ENCODE measurements around the gene RAB40B. TPM values are rescaled to one million over a fixed set of nuclear protein-coding genes. Genes with fewer than 3 reads are reported as not detected.

RAB40B gene
- total and polyA plus RNA-seq, 2 of the 13 experiments (the other 11 are each of a cell fraction or from before 2014, with no cell fraction given) = 6.2 to 6.5 TPM

GRCh38 chr17:82648165-82648668 is 50.3 kb downstream of the RAB40B start, which contains the start of gene WDR45B (continued):
- TF ChIP-seq ATF4 (CRISPR knock-in tag; IDR thresholded peaks at IDR 0.05) (0 out of 4 replicates have a peak, but pooled peaks of 1 of the 2 experiments have one; percentile 53), GPN1 (CRISPR knock-in tag; IDR thresholded peaks at IDR 0.05; ENCODE audit: borderline replicate concordance) (no peak), TFAP4 (IDR thresholded peaks at IDR 0.05; ENCODE audit: borderline replicate concordance, low read depth) (peak; percentile 56; the same call in 1 of the 2 replicates), PLSCR1 (CRISPR knock-in tag; IDR thresholded peaks at IDR 0.05; ENCODE audit: borderline replicate concordance) (0 out of 2 replicates have a peak, but pooled peaks have one; percentile 23), ZBTB33 (CRISPR knock-in tag; IDR thresholded peaks at IDR 0.05) (peak; percentile 51; the same call in 1 of the 2 replicates), ZNF577 (CRISPR knock-in tag; IDR thresholded peaks at IDR 0.05; ENCODE audit: borderline replicate concordance, low read depth) (no peak), GRHL1 (CRISPR knock-in tag; conservative IDR thresholded peaks at IDR 0.05) (no peak), MYC (CRISPR knock-in tag; IDR thresholded peaks at IDR 0.05; ENCODE audit: borderline replicate concordance) (peak; percentile 87; the same call in 1 of the 2 replicates), ZNF136 (CRISPR knock-in tag; IDR thresholded peaks at IDR 0.05; ENCODE audit: low read depth) (no peak), MLX (CRISPR knock-in tag; IDR thresholded peaks at IDR 0.05) (peak; percentile 48; the same call in 1 of the 2 replicates), SNAPC4 (CRISPR knock-in tag; IDR thresholded peaks at IDR 0.05) (no peak), ZFP37 (CRISPR knock-in tag; IDR thresholded peaks at IDR 0.05; ENCODE audit: borderline replicate concordance) (no peak), SALL1 (CRISPR knock-in tag; IDR thresholded peaks at IDR 0.05) (peak; percentile 93), ZNF382 (CRISPR knock-in tag; IDR thresholded peaks at IDR 0.05; ENCODE audit: borderline replicate concordance) (no peak), ZFP90 (CRISPR knock-in tag; IDR thresholded peaks at IDR 0.05; ENCODE audit: borderline replicate concordance) (no peak)
